ENCODE results near the gene KDM4B.

DNA sequence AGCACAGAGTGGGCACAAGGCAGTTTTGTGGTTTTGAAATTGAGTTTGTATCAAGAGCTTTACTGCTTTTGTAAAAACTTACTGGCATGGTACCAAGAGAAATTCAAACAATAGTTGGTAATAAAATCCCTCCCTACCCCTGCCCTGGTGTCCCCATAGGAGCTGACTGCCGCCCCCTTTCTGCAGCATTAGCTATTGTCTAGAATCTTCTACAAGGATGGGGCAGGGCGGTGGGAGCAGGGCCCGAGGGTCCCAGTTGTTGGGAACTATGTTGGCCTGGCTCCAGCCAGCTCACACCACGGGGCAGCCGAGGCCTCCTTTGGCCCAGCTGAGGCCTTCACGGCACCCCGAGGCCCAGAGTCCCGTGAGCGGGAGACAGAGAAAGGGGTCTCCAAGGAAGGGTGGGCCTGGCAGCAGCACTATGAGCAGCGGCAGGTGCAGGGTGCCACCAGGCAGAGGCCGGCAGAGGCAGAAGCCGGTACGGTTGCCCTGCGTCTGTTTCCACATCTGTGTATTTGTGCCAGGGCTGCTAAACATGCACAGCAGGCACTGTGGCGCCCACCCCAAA, 57.9 kb downstream of the KDM4B start:
- no peak for TF ChIP-seq POLR2A (IDR thresholded peaks at IDR 0.05; ENCODE audit: low read length)
- no peak for TF ChIP-seq GATA1 (IDR thresholded peaks at IDR 0.05; ENCODE audit: low read depth, low read length)
